RCC 7860 (cell line): ENCODE measurements around the gene CLASP1.
A peak's percentile ranks its signal among the peaks of the same experiment; 100 is the strongest.
"Not testable (repeated sequence)": the region's sequence is repeated elsewhere in the genome, so short reads cannot be mapped to it uniquely, and the experiment has no call there.

Experiments
- DNase-seq: peaks from one replicate; pipeline ENCODE4 v3.0.0-alpha.2; 2015; ENCODE audit warnings: low spot score
- FAIRE-seq: peaks from 2 replicates; lab custom pipeline; 2012; peaks lifted over from hg19 to GRCh38; lab: Jason Lieb, UNC

Gene CLASP1

GRCh38 chr2:121649149-121649595 lies at the start of gene CLASP1:
Gene CLASP1 (minus strand): TSS chr2:121649462. CDS start chr2:121605895, 43,567 bp downstream.
- FAIRE-seq: no peak

GRCh38 chr2:121698318-121698930 lies 49.2 kb upstream of the CLASP1 start:
- DNase-seq (no peak), FAIRE-seq (no peak)

More at GRCh38 chr2:121649149-121649595, at the start of gene CLASP1:
- no peak for DNase-seq

DNA sequence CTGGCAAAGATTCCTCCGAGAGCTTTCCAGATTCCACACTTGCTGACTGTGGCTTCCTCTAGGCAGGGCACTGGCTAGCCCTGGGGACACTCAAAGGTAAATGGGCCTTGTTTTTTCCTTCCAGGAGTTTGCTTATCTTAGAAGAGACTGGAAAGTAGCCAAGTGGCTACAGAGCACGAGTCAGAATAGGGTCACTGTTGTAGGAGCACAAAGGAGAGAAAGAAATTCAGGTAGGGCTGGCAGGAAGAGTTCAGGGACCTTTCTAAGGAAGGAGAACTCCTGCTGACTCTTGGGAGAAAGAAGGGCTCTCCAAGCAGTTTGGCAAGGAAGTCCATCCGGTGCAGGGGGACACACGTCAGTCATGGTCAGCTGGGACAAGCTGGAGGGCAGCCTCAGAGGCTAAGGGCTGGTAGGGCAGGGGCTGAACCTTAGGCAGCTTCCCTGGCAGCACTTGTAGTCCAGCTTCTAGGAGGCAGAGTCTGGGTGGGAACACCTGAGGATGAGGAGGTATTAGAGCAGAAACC lies 47.9 kb upstream of the CLASP1 start:
- DNase-seq (peak; percentile 41), FAIRE-seq (no peak)

- FAIRE-seq (no peak), DNase-seq (no peak)
These were observed 47.2 kb upstream of the CLASP1 start for GRCh38 chr2:121696410-121696930.

GRCh38 chr2:121695171-121695451 lies 45.8 kb upstream of the CLASP1 start:
- DNase-seq: no peak
- no peak for FAIRE-seq

GRCh38 chr2:121694398-121695170 lies 45.3 kb upstream of the CLASP1 start:
- FAIRE-seq (peak; percentile 72), DNase-seq (peak; percentile 23)

DNA sequence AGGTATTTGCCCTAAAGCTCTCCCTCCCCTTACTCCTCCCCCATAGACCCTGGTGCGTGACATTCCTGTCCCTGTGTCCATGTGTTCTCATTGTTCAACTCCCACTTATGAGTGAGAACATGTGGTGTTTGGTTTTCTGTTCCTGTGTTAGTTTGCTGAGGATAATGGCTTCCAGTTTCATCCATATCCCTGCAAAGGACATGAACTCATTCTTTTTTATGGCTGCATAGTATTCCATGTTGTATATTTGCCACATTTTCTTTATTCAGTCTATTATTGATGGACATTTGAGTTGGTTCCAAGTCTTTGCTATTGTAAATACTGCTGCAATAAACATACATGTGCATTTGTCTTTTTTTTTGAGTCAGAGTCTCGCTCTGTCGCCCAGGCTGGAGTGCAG lies 41.3 kb upstream of the CLASP1 start:
- FAIRE-seq, DNase-seq: not testable (repeated sequence)

- no peak for FAIRE-seq
- no peak for DNase-seq
These were observed 40.8 kb upstream of the CLASP1 start for GRCh38 chr2:121690095-121690494.

- FAIRE-seq (no peak), DNase-seq (peak; percentile 18)
These were observed 40.1 kb upstream of the CLASP1 start for GRCh38 chr2:121689356-121689755.

DNA sequence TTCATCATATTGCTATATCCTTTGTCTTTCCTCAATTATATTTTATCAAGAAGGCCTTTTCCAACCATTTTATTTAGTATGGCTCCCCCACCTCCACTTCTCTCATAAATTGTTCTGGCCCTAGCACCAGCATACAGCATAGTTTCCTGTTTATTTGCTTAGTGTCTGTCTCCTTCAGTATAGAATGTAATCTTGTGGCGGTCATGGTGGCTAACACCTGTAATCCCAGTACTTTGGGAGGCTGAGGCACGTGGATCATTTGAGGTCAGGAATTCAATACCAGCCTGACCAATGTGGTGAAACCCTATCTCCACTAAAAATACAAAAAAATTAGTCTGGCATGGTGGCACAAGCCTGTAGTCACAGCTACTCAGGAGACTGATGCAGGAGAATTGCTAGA lies 39.6 kb upstream of the CLASP1 start:
- FAIRE-seq (no peak), DNase-seq (no peak)

GRCh38 chr2:121686902-121687301 lies 37.6 kb upstream of the CLASP1 start:
- no peak for DNase-seq
- FAIRE-seq: no peak

DNA sequence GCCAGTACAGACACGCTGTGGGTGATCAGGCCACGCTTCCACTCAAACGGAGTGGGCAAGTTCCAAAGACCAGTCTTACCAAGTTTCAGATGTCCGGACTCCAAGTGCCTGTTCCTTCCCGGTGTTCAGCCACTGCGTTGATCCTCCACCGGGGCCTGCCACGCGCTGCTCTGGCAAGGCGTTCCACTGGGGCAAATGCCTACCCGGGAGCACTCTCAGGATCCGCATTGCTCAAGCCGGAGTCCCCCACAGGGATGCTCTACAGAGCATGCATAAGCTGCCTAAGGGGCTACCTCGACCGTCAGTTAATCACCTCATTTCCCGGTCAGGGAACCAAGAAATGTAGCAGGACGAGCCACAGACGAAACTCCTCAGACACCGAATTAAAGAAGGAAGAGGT lies 37.0 kb upstream of the CLASP1 start:
- DNase-seq (no peak), FAIRE-seq (no peak)

- no peak for DNase-seq
- no peak for FAIRE-seq
These were observed 33.4 kb upstream of the CLASP1 start for GRCh38 chr2:121682396-121683298.

DNA sequence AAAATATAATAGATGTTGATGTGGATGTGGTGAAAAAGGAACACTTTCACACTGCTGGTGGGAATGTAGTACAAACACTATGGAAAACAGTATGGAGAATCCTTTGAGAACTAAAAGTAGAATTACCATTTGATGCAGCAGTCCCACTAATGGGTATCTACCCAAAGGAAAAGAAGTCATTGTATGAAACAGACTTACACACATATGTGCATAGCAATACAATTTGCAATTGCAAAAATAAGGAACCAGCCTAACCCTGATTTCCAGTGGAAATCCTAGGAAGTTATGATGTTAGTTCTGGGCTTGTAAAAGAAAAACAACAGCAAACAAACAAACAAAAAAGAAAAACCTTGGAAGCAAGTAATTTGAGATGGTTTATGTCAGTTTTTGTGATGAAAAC lies 28.6 kb upstream of the CLASP1 start:
- FAIRE-seq: no peak
- no peak for DNase-seq

- DNase-seq, FAIRE-seq: not testable (repeated sequence)
These were observed 22.4 kb upstream of the CLASP1 start for GRCh38 chr2:121671621-121672020.

- DNase-seq: no peak
- no peak for FAIRE-seq
These were observed 20.9 kb upstream of the CLASP1 start for GRCh38 chr2:121670181-121670580.

- FAIRE-seq: no peak
- no peak for DNase-seq
These were observed 18.4 kb upstream of the CLASP1 start for GRCh38 chr2:121667618-121668017.

DNA sequence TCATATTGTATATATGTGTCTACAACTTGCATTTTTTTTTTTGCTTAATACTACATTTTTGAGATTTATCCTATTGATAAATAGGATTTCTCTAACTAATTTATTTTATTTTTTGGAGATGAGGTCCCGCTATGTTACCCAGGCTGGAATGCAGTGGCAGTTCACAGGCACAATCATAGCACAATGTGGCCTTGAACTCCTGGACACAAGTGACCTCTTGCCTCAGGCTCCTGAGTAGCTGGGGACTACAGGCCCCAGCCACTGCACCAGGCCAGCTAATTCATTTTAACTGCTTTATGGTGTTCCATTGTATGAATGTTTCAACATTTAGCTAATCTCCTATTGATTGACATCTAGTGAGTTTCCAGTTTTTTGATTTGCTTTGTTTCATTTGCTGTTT lies 16.8 kb upstream of the CLASP1 start:
- FAIRE-seq (no peak), DNase-seq (no peak)

DNA sequence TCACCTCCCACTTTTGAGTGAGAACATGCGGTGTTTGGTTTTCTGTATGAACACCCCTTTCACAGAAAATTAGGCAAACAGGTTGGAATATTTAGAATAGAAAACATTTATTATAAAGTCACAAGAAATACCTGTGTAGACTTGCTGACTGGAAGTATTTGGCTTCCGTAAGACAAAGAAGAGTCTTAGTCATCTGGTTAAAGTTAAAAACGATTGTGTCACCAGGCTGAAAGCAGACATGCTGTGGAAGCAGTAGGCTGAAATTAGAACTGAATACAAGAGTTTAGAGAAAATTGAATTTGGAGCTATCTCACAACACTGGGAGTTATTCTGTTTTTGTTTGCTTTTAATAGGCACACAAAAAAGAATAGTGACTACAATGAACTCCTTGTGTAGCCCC lies 16.2 kb upstream of the CLASP1 start:
- peak; percentile 41 for DNase-seq
- FAIRE-seq: peak; percentile 78

DNA sequence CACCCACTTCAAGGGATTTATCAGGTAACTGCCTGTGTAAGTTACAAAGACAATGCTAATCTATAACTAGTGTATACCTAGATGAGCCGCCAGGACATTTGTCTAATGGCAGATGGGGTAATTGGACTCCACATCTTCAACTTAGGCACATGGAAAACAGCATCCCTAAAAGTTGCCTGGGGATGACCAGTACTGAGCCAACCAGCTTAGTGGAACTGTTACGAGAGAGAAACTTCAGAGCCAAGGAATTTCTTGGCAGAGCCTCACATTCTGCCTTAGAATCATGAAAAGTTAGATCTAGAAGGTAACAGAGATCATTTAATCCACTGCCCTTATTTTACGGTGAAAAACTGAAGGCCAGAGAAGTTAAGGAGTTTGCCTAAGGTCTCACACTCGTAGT lies 15.5 kb upstream of the CLASP1 start:
- DNase-seq: no peak
- FAIRE-seq: no peak

DNA sequence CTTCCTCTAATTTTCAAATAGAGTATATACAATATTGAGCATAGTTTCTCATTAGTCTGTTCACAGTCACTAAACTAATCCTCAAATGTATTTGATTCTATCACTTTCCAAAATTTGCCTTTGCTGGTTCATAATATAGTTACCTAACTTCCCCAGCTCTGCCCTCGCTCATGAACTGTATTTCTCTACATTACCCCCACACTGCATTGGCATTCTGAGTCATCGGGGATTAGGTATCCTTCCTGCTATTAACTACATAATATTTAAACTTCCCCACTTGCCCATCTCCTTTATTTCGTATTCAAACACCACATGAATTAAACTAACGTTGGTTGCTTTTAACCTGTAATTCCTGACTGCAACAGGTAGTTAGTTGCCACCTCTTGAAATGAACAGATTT lies 14.8 kb upstream of the CLASP1 start:
- DNase-seq (peak; percentile 30), FAIRE-seq (peak; percentile 87)
